ENCODE measurements around the gene FKBP2. TPM values are rescaled to one million over a fixed set of nuclear protein-coding genes. Genes with fewer than 3 reads are reported as not detected.

FKBP2 gene
- polyA plus RNA-seq, 1 donor (not counting 4 experiments of a cell fraction or from before 2014, with no cell fraction given), result 40.3 TPM

GRCh38 chr11:64238999-64239398 lies 1.9 kb upstream of the FKBP2 start:
- TF ChIP-seq, protein P1, sequence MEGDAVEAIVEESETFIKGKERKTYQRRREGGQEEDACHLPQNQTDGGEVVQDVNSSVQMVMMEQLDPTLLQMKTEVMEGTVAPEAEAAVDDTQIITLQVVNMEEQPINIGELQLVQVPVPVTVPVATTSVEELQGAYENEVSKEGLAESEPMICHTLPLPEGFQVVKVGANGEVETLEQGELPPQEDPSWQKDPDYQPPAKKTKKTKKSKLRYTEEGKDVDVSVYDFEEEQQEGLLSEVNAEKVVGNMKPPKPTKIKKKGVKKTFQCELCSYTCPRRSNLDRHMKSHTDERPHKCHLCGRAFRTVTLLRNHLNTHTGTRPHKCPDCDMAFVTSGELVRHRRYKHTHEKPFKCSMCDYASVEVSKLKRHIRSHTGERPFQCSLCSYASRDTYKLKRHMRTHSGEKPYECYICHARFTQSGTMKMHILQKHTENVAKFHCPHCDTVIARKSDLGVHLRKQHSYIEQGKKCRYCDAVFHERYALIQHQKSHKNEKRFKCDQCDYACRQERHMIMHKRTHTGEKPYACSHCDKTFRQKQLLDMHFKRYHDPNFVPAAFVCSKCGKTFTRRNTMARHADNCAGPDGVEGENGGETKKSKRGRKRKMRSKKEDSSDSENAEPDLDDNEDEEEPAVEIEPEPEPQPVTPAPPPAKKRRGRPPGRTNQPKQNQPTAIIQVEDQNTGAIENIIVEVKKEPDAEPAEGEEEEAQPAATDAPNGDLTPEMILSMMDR (optimal IDR thresholded peaks at IDR 0.05 in 1 of 3, IDR thresholded peaks at IDR 0.05 in 1 of 3, conservative IDR thresholded peaks at IDR 0.05 in 1 of 3; ENCODE audit: extremely low read depth in 1 of 3, insufficient read depth in 2 of 3, low read length in 3 of 3), result no peak
- no peak for TF ChIP-seq EZH2 (IDR thresholded peaks at IDR 0.05; ENCODE audit: low read length)
- H3K9ac ChIP-seq (ENCODE audit: control insufficient read depth, extremely low read depth, insufficient read depth, low read length), result no peak overlapping the region

GRCh38 chr11:64239662-64240434 lies 1.0 kb upstream of the FKBP2 start:
- no peak for TF ChIP-seq EZH2 (IDR thresholded peaks at IDR 0.05; ENCODE audit: low read length)
- TF ChIP-seq, protein P1 (optimal IDR thresholded peaks at IDR 0.05 in 1 of 3, IDR thresholded peaks at IDR 0.05 in 1 of 3, conservative IDR thresholded peaks at IDR 0.05 in 1 of 3; ENCODE audit: extremely low read depth in 1 of 3, insufficient read depth in 2 of 3, low read length in 3 of 3), result no peak
- H3K4me1 ChIP-seq (ENCODE audit: control insufficient read depth, extremely low read depth, insufficient read depth, low read length), result peaks cover 52% of the 10 kb centered on the region
- dilution Hi-C loops (cut with MboI; ENCODE audit: extremely low pct_ligation_motif_present, low sequenced_read_pairs), result no loop called here
- FAIRE-seq (no peak), DNase-seq (ENCODE audit: low read depth, low spot score) (no peak)
- peak overlapping the region; percentile 98 for H3K27ac ChIP-seq (ENCODE audit: control insufficient read depth, insufficient read depth, low read length)
- H3K79me2 ChIP-seq (ENCODE audit: control insufficient read depth, insufficient read depth, low read length), result peaks cover 12% of the 10 kb centered on the region
- no peak overlapping the region for H2AFZ ChIP-seq (ENCODE audit: control insufficient read depth, low read length)
- no peaks in the 10 kb centered on the region for H3K9me1 ChIP-seq (ENCODE audit: control insufficient read depth, extremely low read depth, insufficient read depth, low read length)
- no peaks in the 10 kb centered on the region for H3K9me3 ChIP-seq (ENCODE audit: control insufficient read depth, low read depth, low read length)
- peaks cover 14 to 34% of the 10 kb centered on the region in 2 experiments for H3K36me3 ChIP-seq (ENCODE audit: control insufficient read depth in 2 of 2, extremely low read depth in 1 of 2, insufficient read depth in 2 of 2, low read length in 2 of 2)
- H3K27me3 ChIP-seq (ENCODE audit: control insufficient read depth, extremely low read depth, insufficient read depth, low read length), result no peaks in the 10 kb centered on the region
- peak overlapping the region; percentile 76 for H3K4me2 ChIP-seq (ENCODE audit: control insufficient read depth, extremely low read depth, insufficient read depth, low read depth, low read length)
- peak overlapping the region; percentile 89 for H3K9ac ChIP-seq (ENCODE audit: control insufficient read depth, extremely low read depth, insufficient read depth, low read length)
- no peaks in the 10 kb centered on the region for H4K20me1 ChIP-seq (ENCODE audit: control insufficient read depth, extremely low read depth, insufficient read depth, low read length)
- H3K4me3 ChIP-seq (ENCODE audit: control insufficient read depth in 2 of 3, extremely low read depth in 1 of 3, insufficient read depth in 2 of 3, low read depth in 1 of 3, low read length in 3 of 3), result peak overlapping the region in 1 of 3 experiments; percentile 74

More at GRCh38 chr11:64238999-64239398, 1.9 kb upstream of the FKBP2 start:
- Histone ChIP-seq H3K27me3 (ENCODE audit: control insufficient read depth, extremely low read depth, insufficient read depth, low read length) (no peaks in the 10 kb centered on the region), H3K9me1 (ENCODE audit: control insufficient read depth, extremely low read depth, insufficient read depth, low read length) (no peaks in the 10 kb centered on the region), H2AFZ (ENCODE audit: control insufficient read depth, low read length) (no peak overlapping the region), H4K20me1 (ENCODE audit: control insufficient read depth, extremely low read depth, insufficient read depth, low read length) (no peaks in the 10 kb centered on the region), H3K4me1 (ENCODE audit: control insufficient read depth, extremely low read depth, insufficient read depth, low read length) (peaks cover 47% of the 10 kb centered on the region), H3K4me3 (ENCODE audit: control insufficient read depth in 2 of 3, extremely low read depth in 1 of 3, insufficient read depth in 2 of 3, low read depth in 1 of 3, low read length in 3 of 3) (no peak overlapping the region), H3K9me3 (ENCODE audit: control insufficient read depth, low read depth, low read length) (no peaks in the 10 kb centered on the region), H3K4me2 (ENCODE audit: control insufficient read depth, extremely low read depth, insufficient read depth, low read depth, low read length) (no peak overlapping the region), H3K79me2 (ENCODE audit: control insufficient read depth, insufficient read depth, low read length) (peaks cover 7% of the 10 kb centered on the region), H3K27ac (ENCODE audit: control insufficient read depth, insufficient read depth, low read length) (no peak overlapping the region), H3K36me3 (ENCODE audit: control insufficient read depth in 2 of 2, extremely low read depth in 1 of 2, insufficient read depth in 2 of 2, low read length in 2 of 2) (peaks cover 11 to 30% of the 10 kb centered on the region in 2 experiments)
- dilution Hi-C loops (cut with MboI; ENCODE audit: extremely low pct_ligation_motif_present, low sequenced_read_pairs), result no loop called here
- DNase-seq (ENCODE audit: low read depth, low spot score), result no peak
- FAIRE-seq, result no peak

All from keratinocyte (primary cell).